Vagina (tissue), 2 donors: ENCODE data around the gene PGA4. TPM values are rescaled to one million over a fixed set of nuclear protein-coding genes. Genes with fewer than 3 reads are reported as not detected.

Experiments
- DNase-seq, 2 donors: peaks; one replicate each; pipeline ENCODE4 v3.0.0-alpha.2; 2017; ENCODE audit errors: extremely low spot score in 2 of 2
- H3K27ac ChIP-seq: fragments of 200-600 bp; sonication (generic); one replicate; pipeline ENCODE4 v1.5.1; 2019
- H3K27me3 ChIP-seq: fragments of 200-600 bp; sonication (generic); one replicate; pipeline ENCODE4 v1.5.1; 2019
- H3K36me3 ChIP-seq, 2 donors: fragments of 200-600 bp; sonication (generic); one replicate each; pipeline ENCODE4 v1.5.1; 2017 to 2019
- H3K4me1 ChIP-seq: fragments of 200-600 bp; sonication (generic); one replicate; pipeline ENCODE4 v1.5.1; 2019
- H3K4me3 ChIP-seq, 2 donors: fragments of 200-600 bp; sonication (generic); 1 replicate in 1 of 2; 2 replicates in 1 of 2; pipeline ENCODE4 v1.5.1; 2016 to 2019
- H3K9me3 ChIP-seq: fragments of 200-600 bp; sonication (generic); one replicate; pipeline ENCODE4 v1.5.1; 2019
- POLR2A ChIP-seq, 2 donors: fragments of 450-650 bp; IDR thresholded peaks; one replicate each; pipeline ENCODE4 v1.6.1; 2017; ENCODE audit warnings: antibody characterized with exemption in 2 of 2, mild to moderate bottlenecking in 2 of 2, moderate library complexity in 2 of 2
- POLR2AphosphoS5 ChIP-seq, 2 donors: sonication (generic); formaldehyde crosslinking; IDR thresholded peaks; one replicate each; pipeline ENCODE4 v1.9.0; 2017; ENCODE audit warnings: antibody characterized with exemption in 2 of 2, mild to moderate bottlenecking in 2 of 2, low read depth in 1 of 2; ENCODE audit not compliant: insufficient read depth in 1 of 2
- intact Hi-C: fragments of 100-400 bp; cut with DNase I; formaldehyde crosslinking; loops from one replicate; pipeline ENCODE4 v1.15.1; 2023
- total RNA-seq: library from RNA; depleted of rRNA; stranded (reverse); fragments of >200 nt; gene quantifications from one replicate; pipeline ENCODE4 v1.2.3, GENCODE V29; 2016
- TF ChIP-seq, protein P1 (sequence below), 3 experiments: fragments of 450-650 bp in 2 of 3; fragments of 200-600 bp in 1 of 3; sonication (generic) in 1 of 3; IDR thresholded peaks; one replicate each; pipeline ENCODE4 v1.5.1; 2017 to 2019; ENCODE audit warnings: antibody characterized with exemption in 3 of 3, mild to moderate bottlenecking in 2 of 3, moderate library complexity in 2 of 3

PGA4 gene
- total RNA-seq, 1 donor from 2014 or later = 7.6 TPM

DNA sequence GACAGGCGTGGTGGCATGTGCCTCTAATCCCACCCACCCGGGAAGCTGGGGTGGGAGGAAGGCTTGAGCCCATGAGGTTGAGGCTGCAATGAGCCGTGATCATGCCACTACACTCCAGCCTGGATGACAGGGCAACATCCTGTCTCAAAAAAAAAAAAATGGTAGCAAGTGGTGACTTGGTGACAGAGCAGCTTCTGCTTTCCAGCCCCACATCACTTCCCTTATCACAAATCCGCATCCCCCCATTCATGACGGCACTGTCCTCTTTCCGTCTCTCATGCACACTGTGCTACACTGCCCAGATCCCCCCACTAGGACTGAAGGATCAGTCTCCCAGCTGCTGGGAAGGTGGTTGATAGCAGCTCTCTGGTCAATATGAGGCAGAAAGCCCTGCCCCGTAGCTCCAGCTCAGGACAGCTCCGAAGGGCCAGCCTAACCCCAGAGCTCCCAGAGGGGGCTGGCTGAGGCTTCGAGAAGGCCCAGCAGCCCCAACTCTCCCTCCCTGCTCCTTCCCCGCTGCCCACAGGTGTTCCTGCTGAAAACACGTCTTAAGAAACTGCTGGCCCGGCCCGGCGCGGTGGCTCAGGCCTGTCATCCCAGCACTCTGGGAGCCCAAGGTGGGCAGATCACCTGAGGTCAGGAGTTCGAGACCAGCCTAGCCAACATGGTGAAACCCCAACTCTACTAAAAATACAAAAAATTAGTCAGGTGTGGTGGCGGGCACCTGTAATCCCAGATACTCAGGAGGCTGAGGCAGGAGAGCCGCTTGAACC, 34.7 kb downstream of the PGA4 start:
- H3K27me3 ChIP-seq = no peaks in the 10 kb centered on the region
- no peaks in the 10 kb centered on the region for H3K36me3 ChIP-seq
- no peaks in the 10 kb centered on the region for H3K4me1 ChIP-seq
- intact Hi-C loops = no loop called here
- TF ChIP-seq, protein P1, sequence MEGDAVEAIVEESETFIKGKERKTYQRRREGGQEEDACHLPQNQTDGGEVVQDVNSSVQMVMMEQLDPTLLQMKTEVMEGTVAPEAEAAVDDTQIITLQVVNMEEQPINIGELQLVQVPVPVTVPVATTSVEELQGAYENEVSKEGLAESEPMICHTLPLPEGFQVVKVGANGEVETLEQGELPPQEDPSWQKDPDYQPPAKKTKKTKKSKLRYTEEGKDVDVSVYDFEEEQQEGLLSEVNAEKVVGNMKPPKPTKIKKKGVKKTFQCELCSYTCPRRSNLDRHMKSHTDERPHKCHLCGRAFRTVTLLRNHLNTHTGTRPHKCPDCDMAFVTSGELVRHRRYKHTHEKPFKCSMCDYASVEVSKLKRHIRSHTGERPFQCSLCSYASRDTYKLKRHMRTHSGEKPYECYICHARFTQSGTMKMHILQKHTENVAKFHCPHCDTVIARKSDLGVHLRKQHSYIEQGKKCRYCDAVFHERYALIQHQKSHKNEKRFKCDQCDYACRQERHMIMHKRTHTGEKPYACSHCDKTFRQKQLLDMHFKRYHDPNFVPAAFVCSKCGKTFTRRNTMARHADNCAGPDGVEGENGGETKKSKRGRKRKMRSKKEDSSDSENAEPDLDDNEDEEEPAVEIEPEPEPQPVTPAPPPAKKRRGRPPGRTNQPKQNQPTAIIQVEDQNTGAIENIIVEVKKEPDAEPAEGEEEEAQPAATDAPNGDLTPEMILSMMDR (IDR thresholded peaks at IDR 0.05) = no peak
- no peak overlapping the region for H3K4me3 ChIP-seq
- no peak overlapping the region for H3K27ac ChIP-seq
- DNase-seq = no peak
- H3K9me3 ChIP-seq = no peaks in the 10 kb centered on the region

GRCh38 chr11:61258546-61258945, 36.4 kb downstream of the PGA4 start:
- Histone ChIP-seq H3K4me3 (no peak overlapping the region), H3K27me3 (no peaks in the 10 kb centered on the region), H3K9me3 (no peaks in the 10 kb centered on the region), H3K27ac (no peak overlapping the region), H3K36me3 (no peaks in the 10 kb centered on the region), H3K4me1 (no peaks in the 10 kb centered on the region)
- intact Hi-C loops = no loop called here
- DNase-seq = no peak
- TF ChIP-seq POLR2AphosphoS5 (IDR thresholded peaks at IDR 0.05; ENCODE audit: insufficient read depth in 1 of 2, low read depth in 1 of 2) (no peak), POLR2A (IDR thresholded peaks at IDR 0.05) (no peak)
- TF ChIP-seq, protein P1 (IDR thresholded peaks at IDR 0.05) = no peak

- no peak overlapping the region for H3K27ac ChIP-seq
- no peaks in the 10 kb centered on the region for H3K9me3 ChIP-seq
- H3K27me3 ChIP-seq = no peaks in the 10 kb centered on the region
- DNase-seq = no peak
- H3K4me3 ChIP-seq = no peak overlapping the region
- no peaks in the 10 kb centered on the region for H3K4me1 ChIP-seq
- TF ChIP-seq, protein P1 (IDR thresholded peaks at IDR 0.05) = no peak
- no peak for TF ChIP-seq POLR2AphosphoS5 (IDR thresholded peaks at IDR 0.05; ENCODE audit: insufficient read depth in 1 of 2, low read depth in 1 of 2)
- TF ChIP-seq POLR2A (IDR thresholded peaks at IDR 0.05) = no peak
- intact Hi-C loops = no loop called here
- H3K36me3 ChIP-seq = no peaks in the 10 kb centered on the region
Observed at GRCh38 chr11:61259363-61259762, 37.2 kb downstream of the PGA4 start.

- TF ChIP-seq POLR2AphosphoS5 (IDR thresholded peaks at IDR 0.05; ENCODE audit: insufficient read depth in 1 of 2, low read depth in 1 of 2) (no peak), POLR2A (IDR thresholded peaks at IDR 0.05) (no peak)
- TF ChIP-seq, protein P1 (IDR thresholded peaks at IDR 0.05) = no peak
- Histone ChIP-seq H3K36me3 (no peaks in the 10 kb centered on the region), H3K9me3 (no peaks in the 10 kb centered on the region), H3K27me3 (no peaks in the 10 kb centered on the region), H3K4me1 (no peaks in the 10 kb centered on the region), H3K27ac (no peak overlapping the region), H3K4me3 (no peak overlapping the region)
- DNase-seq = no peak
- intact Hi-C loops = no loop called here
Observed at GRCh38 chr11:61264371-61264770, 42.2 kb downstream of the PGA4 start.

DNA sequence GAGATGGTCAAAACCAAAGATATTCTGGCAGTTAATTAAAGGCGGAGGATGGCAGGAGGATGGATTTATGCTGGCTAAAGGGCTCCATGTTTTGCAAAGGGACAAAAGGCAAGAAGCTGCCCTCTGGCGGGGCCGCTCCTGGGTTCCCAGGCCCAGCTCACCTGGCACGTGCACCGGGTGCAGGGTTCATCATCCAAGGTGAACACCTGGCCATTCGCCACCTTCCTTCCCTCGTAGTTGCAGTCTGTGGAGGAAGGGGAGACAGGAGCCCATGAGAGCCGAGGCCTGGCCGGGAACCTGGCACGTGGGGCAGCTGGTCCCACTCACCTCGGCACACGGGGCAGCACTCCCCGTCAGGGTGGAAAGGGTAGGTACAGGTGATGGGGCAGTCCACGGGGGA, 42.6 kb downstream of the PGA4 start:
- intact Hi-C loops = no loop called here
- TF ChIP-seq, protein P1 (IDR thresholded peaks at IDR 0.05) = no peak
- TF ChIP-seq POLR2A (IDR thresholded peaks at IDR 0.05) = no peak
- no peak for TF ChIP-seq POLR2AphosphoS5 (IDR thresholded peaks at IDR 0.05; ENCODE audit: insufficient read depth in 1 of 2, low read depth in 1 of 2)
- Histone ChIP-seq H3K27ac (no peak overlapping the region), H3K4me1 (no peaks in the 10 kb centered on the region), H3K4me3 (no peak overlapping the region), H3K27me3 (no peaks in the 10 kb centered on the region), H3K36me3 (no peaks in the 10 kb centered on the region), H3K9me3 (no peaks in the 10 kb centered on the region)
- DNase-seq = no peak
